C4-2B (cell line): ENCODE data around the gene PSMG1.

Source experiments
- CTCF ChIP-seq: fragments of 450-650 bp; conservative IDR thresholded peaks from 2 replicates; pipeline ENCODE4 v1.5.1; 2017; ENCODE audit warnings: mild to moderate bottlenecking
- ZFX ChIP-seq: fragments of 450-650 bp; IDR thresholded peaks from 2 replicates; pipeline ENCODE4 v1.6.1; 2017

- TF ChIP-seq CTCF (no peak), ZFX (no peak)
These were observed 56.8 kb downstream of the PSMG1 start for GRCh38 chr21:39126486-39126806.
